ENCODE results near the gene SRGAP1. TPM values are rescaled to one million over a fixed set of nuclear protein-coding genes. Genes with fewer than 3 reads are reported as not detected.

The SRGAP1 gene
- polyA plus RNA-seq, 1 donor from 2014 or later, result 4.8 TPM

DNA sequence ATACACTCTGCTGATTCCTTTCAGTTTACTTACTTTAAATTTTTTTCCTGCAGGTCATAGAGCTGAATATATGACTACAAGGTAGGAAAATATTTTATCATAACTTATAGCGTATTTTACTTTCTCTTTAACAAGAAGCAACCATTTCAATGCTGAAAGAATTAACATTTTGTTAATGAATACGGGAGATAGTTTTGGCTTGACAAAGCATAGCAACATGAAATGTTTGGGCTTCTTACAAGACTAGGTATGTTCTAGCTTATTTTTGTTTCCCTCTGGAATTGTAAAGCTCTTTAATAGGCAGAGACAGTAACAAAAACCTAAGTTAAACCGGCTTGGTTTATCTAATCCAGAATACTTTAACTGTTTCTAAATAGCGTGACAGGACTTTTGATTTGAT, 242.4 kb downstream of the SRGAP1 start:
- H3K9me3 ChIP-seq (ENCODE audit: low read length), result no peaks in the 10 kb centered on the region
- no peak overlapping the region for H3K9ac ChIP-seq (ENCODE audit: low read length)
- H3K4me3 ChIP-seq (ENCODE audit: low read length), result no peak overlapping the region
- H4K20me1 ChIP-seq (ENCODE audit: insufficient read depth), result no peaks in the 10 kb centered on the region
- H3K4me2 ChIP-seq (ENCODE audit: low read length), result no peak overlapping the region
- H3K27ac ChIP-seq (ENCODE audit: low read length), result no peak overlapping the region
- TF ChIP-seq EZH2 (IDR thresholded peaks at IDR 0.05; ENCODE audit: borderline replicate concordance, insufficient read depth, low read length, poor library complexity, severe bottlenecking), result no peak
- no peak for TF ChIP-seq TAF1 (IDR thresholded peaks at IDR 0.05; ENCODE audit: low read depth)
- TF ChIP-seq, protein P1, sequence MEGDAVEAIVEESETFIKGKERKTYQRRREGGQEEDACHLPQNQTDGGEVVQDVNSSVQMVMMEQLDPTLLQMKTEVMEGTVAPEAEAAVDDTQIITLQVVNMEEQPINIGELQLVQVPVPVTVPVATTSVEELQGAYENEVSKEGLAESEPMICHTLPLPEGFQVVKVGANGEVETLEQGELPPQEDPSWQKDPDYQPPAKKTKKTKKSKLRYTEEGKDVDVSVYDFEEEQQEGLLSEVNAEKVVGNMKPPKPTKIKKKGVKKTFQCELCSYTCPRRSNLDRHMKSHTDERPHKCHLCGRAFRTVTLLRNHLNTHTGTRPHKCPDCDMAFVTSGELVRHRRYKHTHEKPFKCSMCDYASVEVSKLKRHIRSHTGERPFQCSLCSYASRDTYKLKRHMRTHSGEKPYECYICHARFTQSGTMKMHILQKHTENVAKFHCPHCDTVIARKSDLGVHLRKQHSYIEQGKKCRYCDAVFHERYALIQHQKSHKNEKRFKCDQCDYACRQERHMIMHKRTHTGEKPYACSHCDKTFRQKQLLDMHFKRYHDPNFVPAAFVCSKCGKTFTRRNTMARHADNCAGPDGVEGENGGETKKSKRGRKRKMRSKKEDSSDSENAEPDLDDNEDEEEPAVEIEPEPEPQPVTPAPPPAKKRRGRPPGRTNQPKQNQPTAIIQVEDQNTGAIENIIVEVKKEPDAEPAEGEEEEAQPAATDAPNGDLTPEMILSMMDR (IDR thresholded peaks at IDR 0.05; ENCODE audit: poor library complexity, severe bottlenecking), result no peak
- no peak for TF ChIP-seq MXI1 (conservative IDR thresholded peaks at IDR 0.05; ENCODE audit: poor library complexity, severe bottlenecking)
- no peak for TF ChIP-seq EP300 (conservative IDR thresholded peaks at IDR 0.05; ENCODE audit: poor library complexity, severe bottlenecking)
- TF ChIP-seq RAD21 (conservative IDR thresholded peaks at IDR 0.05), result no peak
- TF ChIP-seq POLR2AphosphoS5 (IDR thresholded peaks at IDR 0.05), result no peak
- TF ChIP-seq SMC3 (conservative IDR thresholded peaks at IDR 0.05; ENCODE audit: poor library complexity), result no peak
- TF ChIP-seq, protein P2, sequence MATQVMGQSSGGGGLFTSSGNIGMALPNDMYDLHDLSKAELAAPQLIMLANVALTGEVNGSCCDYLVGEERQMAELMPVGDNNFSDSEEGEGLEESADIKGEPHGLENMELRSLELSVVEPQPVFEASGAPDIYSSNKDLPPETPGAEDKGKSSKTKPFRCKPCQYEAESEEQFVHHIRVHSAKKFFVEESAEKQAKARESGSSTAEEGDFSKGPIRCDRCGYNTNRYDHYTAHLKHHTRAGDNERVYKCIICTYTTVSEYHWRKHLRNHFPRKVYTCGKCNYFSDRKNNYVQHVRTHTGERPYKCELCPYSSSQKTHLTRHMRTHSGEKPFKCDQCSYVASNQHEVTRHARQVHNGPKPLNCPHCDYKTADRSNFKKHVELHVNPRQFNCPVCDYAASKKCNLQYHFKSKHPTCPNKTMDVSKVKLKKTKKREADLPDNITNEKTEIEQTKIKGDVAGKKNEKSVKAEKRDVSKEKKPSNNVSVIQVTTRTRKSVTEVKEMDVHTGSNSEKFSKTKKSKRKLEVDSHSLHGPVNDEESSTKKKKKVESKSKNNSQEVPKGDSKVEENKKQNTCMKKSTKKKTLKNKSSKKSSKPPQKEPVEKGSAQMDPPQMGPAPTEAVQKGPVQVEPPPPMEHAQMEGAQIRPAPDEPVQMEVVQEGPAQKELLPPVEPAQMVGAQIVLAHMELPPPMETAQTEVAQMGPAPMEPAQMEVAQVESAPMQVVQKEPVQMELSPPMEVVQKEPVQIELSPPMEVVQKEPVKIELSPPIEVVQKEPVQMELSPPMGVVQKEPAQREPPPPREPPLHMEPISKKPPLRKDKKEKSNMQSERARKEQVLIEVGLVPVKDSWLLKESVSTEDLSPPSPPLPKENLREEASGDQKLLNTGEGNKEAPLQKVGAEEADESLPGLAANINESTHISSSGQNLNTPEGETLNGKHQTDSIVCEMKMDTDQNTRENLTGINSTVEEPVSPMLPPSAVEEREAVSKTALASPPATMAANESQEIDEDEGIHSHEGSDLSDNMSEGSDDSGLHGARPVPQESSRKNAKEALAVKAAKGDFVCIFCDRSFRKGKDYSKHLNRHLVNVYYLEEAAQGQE (IDR thresholded peaks at IDR 0.05; ENCODE audit: borderline replicate concordance), result no peak
- no peaks in the 10 kb centered on the region for H3K9me2 ChIP-seq (ENCODE audit: insufficient read depth, low read length)
- no peak overlapping the region for H2AFZ ChIP-seq (ENCODE audit: low read depth, low read length)
- H3K79me2 ChIP-seq (replicated peaks; ENCODE audit: insufficient read depth, low read length), result no peaks in the 10 kb centered on the region
- H3K36me3 ChIP-seq (ENCODE audit: insufficient read depth, low read length), result peaks cover 8% of the 10 kb centered on the region
- H3K27me3 ChIP-seq (ENCODE audit: insufficient read depth, low read depth, low read length), result no peaks in the 10 kb centered on the region
- H3F3A ChIP-seq (ENCODE audit: insufficient read depth, low read length, poor library complexity, severe bottlenecking), result no peaks in the 10 kb centered on the region

DNA sequence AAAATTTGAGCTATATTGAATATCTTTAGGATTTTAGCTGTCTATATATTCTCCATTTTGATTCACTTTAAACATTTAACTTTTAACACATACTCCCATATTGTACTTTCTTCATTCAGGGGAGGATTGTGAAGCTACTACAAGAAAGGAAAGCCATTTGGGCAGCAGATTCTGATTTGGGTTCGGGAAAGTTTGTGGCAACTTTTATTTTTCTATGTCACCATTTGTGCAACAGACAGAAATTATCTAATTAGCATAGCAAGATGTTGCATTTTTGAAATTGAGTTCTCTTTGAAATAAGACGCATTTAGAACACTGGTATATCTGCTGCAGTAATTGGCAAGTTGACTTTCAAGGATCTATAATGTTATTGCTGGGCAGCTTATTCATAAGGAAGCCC, 243.3 kb downstream of the SRGAP1 start:
- Histone ChIP-seq H4K20me1 (ENCODE audit: insufficient read depth) (no peaks in the 10 kb centered on the region), H3K9ac (ENCODE audit: low read length) (no peak overlapping the region), H3K9me3 (ENCODE audit: low read length) (no peaks in the 10 kb centered on the region), H3K36me3 (ENCODE audit: insufficient read depth, low read length) (peaks cover 8% of the 10 kb centered on the region), H3F3A (ENCODE audit: insufficient read depth, low read length, poor library complexity, severe bottlenecking) (no peaks in the 10 kb centered on the region), H2AFZ (ENCODE audit: low read depth, low read length) (no peak overlapping the region), H3K4me3 (ENCODE audit: low read length) (no peak overlapping the region), H3K4me2 (ENCODE audit: low read length) (no peak overlapping the region), H3K27ac (ENCODE audit: low read length) (no peak overlapping the region), H3K79me2 (replicated peaks; ENCODE audit: insufficient read depth, low read length) (no peaks in the 10 kb centered on the region), H3K27me3 (ENCODE audit: insufficient read depth, low read depth, low read length) (no peaks in the 10 kb centered on the region), H3K9me2 (ENCODE audit: insufficient read depth, low read length) (no peaks in the 10 kb centered on the region)
- TF ChIP-seq EZH2 (IDR thresholded peaks at IDR 0.05; ENCODE audit: borderline replicate concordance, insufficient read depth, low read length, poor library complexity, severe bottlenecking) (no peak), POLR2AphosphoS5 (IDR thresholded peaks at IDR 0.05) (no peak), SMC3 (conservative IDR thresholded peaks at IDR 0.05; ENCODE audit: poor library complexity) (no peak), EP300 (conservative IDR thresholded peaks at IDR 0.05; ENCODE audit: poor library complexity, severe bottlenecking) (no peak), RAD21 (conservative IDR thresholded peaks at IDR 0.05) (no peak), TAF1 (IDR thresholded peaks at IDR 0.05; ENCODE audit: low read depth) (no peak), MXI1 (conservative IDR thresholded peaks at IDR 0.05; ENCODE audit: poor library complexity, severe bottlenecking) (no peak)
- TF ChIP-seq, protein P1 (IDR thresholded peaks at IDR 0.05; ENCODE audit: poor library complexity, severe bottlenecking), result no peak
- TF ChIP-seq, protein P2 (IDR thresholded peaks at IDR 0.05; ENCODE audit: borderline replicate concordance), result no peak

All from neural cell (in vitro differentiated cells).